HG03280 (cell line): Measurements from ENCODE around the gene CBX2.
"Not testable (repeated sequence)": the region's sequence is repeated elsewhere in the genome, so short reads cannot be mapped to it uniquely, and the experiment has no call there.

Source experiments
- ATAC-seq: cut with Tn5 transposase; IDR thresholded peaks from one replicate; pipeline ENCODE4 v1.9.1; 2021; ENCODE audit warnings: mild to moderate bottlenecking, moderate library complexity; ENCODE audit not compliant: unreplicated experiment

Gene CBX2

GRCh38 chr17:79769570-79770506 is 8.1 kb upstream of the CBX2 start:
- no peak for ATAC-seq

- ATAC-seq, result no peak
Measured at GRCh38 chr17:79771276-79771675, 6.7 kb upstream of the CBX2 start.

GRCh38 chr17:79772726-79773125 is 5.2 kb upstream of the CBX2 start:
- ATAC-seq, result not testable (repeated sequence)

GRCh38 chr17:79774561-79774975 is 3.4 kb upstream of the CBX2 start:
- ATAC-seq, result no peak

GRCh38 chr17:79775632-79776031 is 2.3 kb upstream of the CBX2 start:
- ATAC-seq, result no peak

GRCh38 chr17:79776376-79777119 is 1.4 kb upstream of the CBX2 start:
- no peak for ATAC-seq

GRCh38 chr17:79777120-79777893 is 641 bp upstream of the CBX2 start:
- ATAC-seq, result no peak

- peak; percentile 16 for ATAC-seq
Measured at GRCh38 chr17:79778504-79779083, 646 bp downstream of the CBX2 start.

- no peak for ATAC-seq
Measured at GRCh38 chr17:79779084-79779529, 1.2 kb downstream of the CBX2 start.

GRCh38 chr17:79779661-79780365 is 1.9 kb downstream of the CBX2 start:
- ATAC-seq, result no peak

- no peak for ATAC-seq
Measured at GRCh38 chr17:79781012-79781650, 3.2 kb downstream of the CBX2 start.

- no peak for ATAC-seq
Measured at GRCh38 chr17:79781736-79782575, 4.0 kb downstream of the CBX2 start.

- no peak for ATAC-seq
Measured at GRCh38 chr17:79783891-79784290, 5.9 kb downstream of the CBX2 start.

GRCh38 chr17:79784353-79785016 is 6.5 kb downstream of the CBX2 start:
- ATAC-seq, result no peak

- ATAC-seq, result no peak
Measured at GRCh38 chr17:79785017-79785899, 7.3 kb downstream of the CBX2 start.

GRCh38 chr17:79785900-79786810 is 8.2 kb downstream of the CBX2 start:
- ATAC-seq, result no peak
